Measurements from ENCODE around the gene FBXL16.

FBXL16 gene

DNA sequence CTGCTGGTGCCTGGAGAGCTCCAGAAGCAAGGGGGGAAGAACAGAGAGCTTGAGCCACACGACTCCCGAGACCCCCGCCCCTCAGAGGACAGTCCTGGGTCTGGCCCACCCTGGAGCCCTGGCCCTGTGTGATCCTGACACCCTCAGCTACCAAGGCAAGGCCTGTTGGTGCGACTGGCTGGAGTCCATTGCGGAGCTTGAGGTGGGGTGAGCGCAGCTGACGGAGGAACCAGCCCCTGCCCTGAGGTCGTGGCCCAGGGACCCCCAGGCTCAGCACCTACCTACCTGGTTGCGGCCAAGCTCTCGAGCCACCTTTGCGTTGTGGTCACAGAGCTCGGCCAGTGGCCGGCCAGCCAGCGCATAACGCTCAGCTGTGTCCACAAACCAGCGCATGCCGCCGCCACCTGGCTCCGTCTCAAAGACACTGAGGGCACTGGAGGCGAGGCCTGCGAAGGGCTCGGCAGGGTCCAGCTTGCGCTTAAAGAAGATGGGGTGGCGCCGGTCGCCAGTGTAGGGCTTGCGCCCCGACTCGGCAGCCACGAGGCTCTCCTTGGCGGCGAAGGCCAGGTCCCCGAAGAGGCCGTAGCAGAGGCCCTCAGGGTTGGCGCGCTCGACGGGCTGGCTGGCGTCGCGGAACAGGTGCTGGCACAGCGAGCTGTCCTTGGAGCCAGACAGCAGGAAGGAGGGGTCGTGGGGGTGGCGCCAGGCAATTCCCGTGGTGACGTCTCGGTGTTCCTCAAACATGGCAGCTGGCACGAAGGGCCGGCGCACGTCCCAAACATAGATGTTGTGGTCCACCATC, 18.9 kb downstream of the FBXL16 start:
- no peak for DNase-seq

- DNase-seq: no peak
Measured at GRCh38 chr16:685967-686366, 19.6 kb downstream of the FBXL16 start.

DNA sequence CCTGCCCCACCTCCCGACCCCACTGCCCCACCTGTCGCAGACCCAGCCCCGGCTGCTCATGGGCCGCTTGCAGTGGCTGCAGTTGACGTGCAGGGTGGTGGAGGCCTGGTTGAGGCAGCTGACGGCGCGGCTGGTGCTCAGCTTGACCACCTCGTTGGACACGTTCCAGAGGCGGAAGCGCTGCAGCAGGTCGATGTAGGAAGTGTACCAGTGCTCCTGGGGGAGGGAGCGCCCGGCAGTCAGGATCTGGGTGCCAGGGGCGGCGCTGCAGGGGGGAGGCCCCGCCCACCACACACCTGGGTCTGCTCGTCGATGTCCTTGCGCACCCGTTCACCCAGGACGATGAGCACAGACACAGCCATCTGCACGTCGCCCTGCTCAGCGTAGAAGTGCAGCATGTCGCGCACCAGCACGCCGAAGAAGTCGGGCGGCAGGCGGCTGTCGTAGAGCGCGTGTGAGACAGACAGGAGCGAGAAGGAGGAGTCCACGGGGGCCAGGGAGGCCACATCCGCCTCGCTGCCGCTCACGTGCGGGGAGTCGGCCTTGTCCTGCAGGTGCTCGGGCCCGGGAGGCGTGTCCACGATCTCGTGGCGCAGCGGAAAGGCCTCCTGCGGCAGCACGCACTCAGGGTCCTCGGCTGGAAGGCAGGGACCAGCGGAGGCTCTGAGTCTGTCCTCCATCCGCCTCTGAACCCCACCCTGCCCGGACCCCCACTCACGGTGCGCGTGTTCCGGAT, 20.5 kb downstream of the FBXL16 start:
- no peak for DNase-seq

DNA sequence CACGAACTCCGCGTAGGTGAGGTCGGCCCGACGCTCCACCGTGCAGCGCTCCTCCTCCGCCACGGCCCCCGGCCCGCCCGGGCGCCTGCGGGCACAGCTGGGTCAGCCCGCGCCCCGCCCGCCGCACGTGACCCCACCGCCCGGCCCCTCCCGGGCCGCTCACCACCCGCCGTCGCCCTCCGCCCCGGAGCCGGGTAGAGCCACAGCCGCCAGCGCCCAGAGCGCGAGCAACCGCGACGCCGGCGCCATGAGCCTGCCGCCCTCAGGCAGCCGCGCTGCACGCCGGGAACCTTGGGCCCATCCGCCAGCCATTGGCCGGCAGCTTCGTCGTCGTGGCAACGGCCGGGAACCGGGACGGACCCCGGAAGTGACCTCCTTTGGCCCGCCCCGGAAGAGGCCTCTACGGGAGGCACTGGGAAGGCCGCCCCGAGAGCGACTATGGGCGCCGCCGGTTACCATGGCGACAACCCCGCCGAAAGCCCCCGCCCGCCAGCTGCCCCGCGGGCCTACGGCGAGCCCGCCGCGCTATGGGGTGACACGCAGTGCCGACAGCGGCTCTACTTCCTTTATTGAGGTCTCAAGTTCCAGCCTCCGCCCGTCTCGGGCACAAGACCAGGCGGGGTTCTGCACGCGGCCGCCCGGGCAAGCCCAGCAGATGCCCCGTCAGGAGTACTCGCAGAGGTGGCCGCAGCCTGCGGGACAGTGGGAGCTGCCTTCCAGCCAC, 21.4 kb downstream of the FBXL16 start, which contains the start of gene JMJD8:
JMJD8 (minus strand) TSS at position 264 of the 724 bp plus-strand sequence; CDS start at position 249, 15 bp downstream.
- peak; percentile 99 for DNase-seq

DNA sequence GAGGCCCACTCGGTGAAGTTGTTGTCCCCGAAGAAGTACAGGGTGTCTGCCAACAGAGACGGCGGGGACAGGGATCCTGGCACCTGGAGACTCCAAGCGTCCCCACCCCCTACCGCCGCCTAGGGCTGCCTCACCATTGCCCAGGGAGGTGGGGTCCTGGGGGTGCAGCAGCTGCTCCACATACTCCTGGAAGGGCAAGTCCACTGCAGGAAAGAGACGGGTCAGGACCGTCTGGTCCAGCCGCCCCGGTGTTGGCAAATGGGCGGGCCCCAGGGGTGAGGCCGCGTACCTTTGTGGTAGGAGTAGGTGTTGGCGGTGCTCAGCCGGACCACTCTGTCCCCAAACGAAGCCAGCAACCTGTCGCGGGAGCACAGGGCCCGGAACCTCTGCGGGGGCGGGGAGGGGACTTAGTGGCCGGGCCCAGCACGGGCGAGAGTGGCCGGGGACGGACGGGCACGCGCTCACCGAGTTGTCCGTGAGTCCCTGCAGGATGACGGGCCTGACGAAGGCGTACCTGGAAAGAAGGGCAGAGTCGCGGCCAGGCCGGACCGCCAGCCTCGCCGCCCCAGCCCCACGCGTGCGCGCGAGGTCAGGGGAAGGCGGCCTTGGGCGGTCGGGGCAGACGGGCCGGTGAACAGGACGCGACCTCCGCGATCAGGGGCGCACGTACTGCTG, 22.1 kb downstream of the FBXL16 start:
- no peak for DNase-seq

GRCh38 chr16:682493-683395, 22.9 kb downstream of the FBXL16 start:
- DNase-seq: no peak

GRCh38 chr16:681746-682427, 23.7 kb downstream of the FBXL16 start:
- no peak for DNase-seq

GRCh38 chr16:680967-681745, 24.4 kb downstream of the FBXL16 start:
- peak; percentile 39 for DNase-seq

DNA sequence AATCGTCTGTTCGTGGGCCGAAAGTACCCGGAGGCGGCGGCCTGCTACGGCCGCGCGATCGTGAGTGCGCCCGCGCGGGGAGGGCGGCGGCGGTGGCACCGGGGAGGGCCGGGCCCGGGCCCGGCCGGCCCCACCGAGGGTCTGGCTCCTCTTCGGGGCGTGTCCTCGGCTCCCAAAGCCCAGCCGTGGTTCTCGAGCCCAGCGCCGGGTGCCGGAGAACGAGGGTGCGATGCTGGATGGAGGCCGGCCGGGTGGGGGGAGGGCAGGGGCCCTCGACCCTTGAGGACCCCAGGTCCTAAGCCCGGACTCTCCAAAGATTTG, 25.0 kb downstream of the FBXL16 start:
- DNase-seq: no peak

DNA sequence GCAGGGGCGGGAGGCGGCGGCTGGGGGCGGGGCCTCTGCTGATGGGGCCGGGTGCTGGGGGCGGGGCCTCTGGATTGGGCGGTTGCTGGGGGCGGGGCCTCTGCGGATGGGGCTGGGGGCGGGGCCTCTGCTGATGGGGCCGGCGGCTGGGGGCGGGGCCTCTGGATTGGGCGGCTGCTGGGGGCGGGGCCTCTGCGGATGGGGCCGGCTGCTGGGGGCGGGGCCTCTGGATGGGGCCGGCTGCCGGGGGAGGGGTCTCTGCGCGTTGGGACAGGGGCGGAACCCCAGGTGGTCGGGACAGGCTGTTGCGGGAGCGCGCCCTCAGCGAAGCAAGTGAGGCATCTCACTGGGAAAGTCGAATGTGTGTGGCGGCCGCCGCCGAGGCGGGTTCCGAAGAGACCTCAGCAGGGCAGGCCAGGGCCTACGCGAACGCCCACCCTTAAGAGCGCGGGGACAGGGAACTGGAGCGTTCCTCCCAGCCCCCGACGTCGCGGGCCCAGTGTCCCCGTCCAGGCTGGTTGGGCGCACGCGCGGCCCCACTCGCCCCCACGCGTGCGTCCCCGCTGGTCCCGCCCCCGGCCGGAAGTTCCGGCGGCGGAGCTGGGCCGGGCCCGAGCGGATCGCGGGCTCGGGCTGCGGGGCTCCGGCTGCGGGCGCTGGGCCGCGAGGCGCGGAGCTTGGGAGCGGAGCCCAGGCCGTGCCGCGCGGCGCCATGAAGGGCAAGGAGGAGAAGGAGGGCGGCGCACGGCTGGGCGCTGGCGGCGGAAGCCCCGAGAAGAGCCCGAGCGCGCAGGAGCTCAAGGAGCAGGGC, 25.6 kb downstream of the FBXL16 start, which contains the start of gene STUB1:
STUB1 (plus strand) TSS at position 597 of the 811 bp plus-strand sequence; CDS start at position 713, 116 bp downstream.
- DNase-seq: peak; percentile 93

GRCh38 chr16:678858-679813, 26.5 kb downstream of the FBXL16 start:
- peak; percentile 72 for DNase-seq

GRCh38 chr16:678209-678857, 27.3 kb downstream of the FBXL16 start:
- no peak for DNase-seq

GRCh38 chr16:677316-678190, 28.0 kb downstream of the FBXL16 start:
- no peak for DNase-seq

- DNase-seq: no peak
Measured at GRCh38 chr16:676913-677312, 28.7 kb downstream of the FBXL16 start.

GRCh38 chr16:676565-676902, 29.1 kb downstream of the FBXL16 start:
- DNase-seq: no peak

GRCh38 chr16:675884-676564, 29.6 kb downstream of the FBXL16 start:
- DNase-seq: no peak

Data from activated CD4-positive, alpha-beta T cell treated with anti-CD3 and anti-CD28 coated beads, Interleukin-10, Interleukin-2, amounts not matched to agents 100 ng/mL and 50 ng/mL, durations not matched to agents 16 hours and 8 hours (primary cell).